Measurements from ENCODE around the gene SLC8B1. TPM values are rescaled to one million over a fixed set of nuclear protein-coding genes. Genes with fewer than 3 reads are reported as not detected.

Gene SLC8B1
- total RNA-seq, 1 donor from 2014 or later, result 42.2 TPM

- intact Hi-C loops (cut with DNase I), result loop anchor here (10.0 kb wide), 1 partner anchor 139 kb away; no protein-coding TSS in a partner anchor
These were observed 1.5 kb downstream of the SLC8B1 start for GRCh38 chr12:113333418-113333750.

GRCh38 chr12:113332688-113333417 is 2.1 kb downstream of the SLC8B1 start:
- no peak for TF ChIP-seq POLR2A (IDR thresholded peaks at IDR 0.05)
- no peak for TF ChIP-seq POLR2AphosphoS5 (IDR thresholded peaks at IDR 0.05; ENCODE audit: insufficient read depth in 1 of 2, low read depth in 1 of 2)
- TF ChIP-seq CTCF (IDR thresholded peaks at IDR 0.05), result no peak
- H3K9me3 ChIP-seq, result no peaks in the 10 kb centered on the region
- no peaks in the 10 kb centered on the region for H3K27me3 ChIP-seq
- no peak for DNase-seq (ENCODE audit: extremely low spot score in 2 of 2)
- H3K36me3 ChIP-seq, result peaks cover 0 to 17% of the 10 kb centered on the region in 2 donors
- intact Hi-C loops (cut with DNase I), result loop anchor here (10.0 kb wide), 1 partner anchor 138 kb away; no protein-coding TSS in a partner anchor
- H3K4me3 ChIP-seq, result peak overlapping the region; percentile 84
- peaks cover 33% of the 10 kb centered on the region for H3K4me1 ChIP-seq
- H3K27ac ChIP-seq, result no peak overlapping the region

More at GRCh38 chr12:113333418-113333750, 1.5 kb downstream of the SLC8B1 start:
- no peaks in the 10 kb centered on the region for H3K27me3 ChIP-seq
- TF ChIP-seq POLR2A (IDR thresholded peaks at IDR 0.05), result no peak
- TF ChIP-seq POLR2AphosphoS5 (IDR thresholded peaks at IDR 0.05; ENCODE audit: insufficient read depth in 1 of 2, low read depth in 1 of 2), result no peak
- no peak for TF ChIP-seq CTCF (IDR thresholded peaks at IDR 0.05)
- H3K4me3 ChIP-seq, result peak overlapping the region; percentile 84
- DNase-seq (ENCODE audit: extremely low spot score in 2 of 2), result no peak
- no peaks in the 10 kb centered on the region for H3K9me3 ChIP-seq
- H3K36me3 ChIP-seq, result peaks cover 0 to 17% of the 10 kb centered on the region in 2 donors
- no peak overlapping the region for H3K27ac ChIP-seq
- peaks cover 33% of the 10 kb centered on the region for H3K4me1 ChIP-seq

- intact Hi-C loops (cut with DNase I), result loop anchor here (10.0 kb wide), 1 partner anchor 136 kb away; no protein-coding TSS in a partner anchor
- H3K27ac ChIP-seq, result no peak overlapping the region
- no peak for TF ChIP-seq CTCF (IDR thresholded peaks at IDR 0.05)
- TF ChIP-seq POLR2A (IDR thresholded peaks at IDR 0.05), result no peak
- TF ChIP-seq POLR2AphosphoS5 (IDR thresholded peaks at IDR 0.05; ENCODE audit: insufficient read depth in 1 of 2, low read depth in 1 of 2), result no peak
- no peaks in the 10 kb centered on the region for H3K9me3 ChIP-seq
- no peak overlapping the region for H3K4me3 ChIP-seq
- H3K27me3 ChIP-seq, result no peaks in the 10 kb centered on the region
- no peak for DNase-seq (ENCODE audit: extremely low spot score in 2 of 2)
- H3K36me3 ChIP-seq, result peaks cover 0 to 17% of the 10 kb centered on the region in 2 donors
- peaks cover 47% of the 10 kb centered on the region for H3K4me1 ChIP-seq
These were observed 4.4 kb downstream of the SLC8B1 start for GRCh38 chr12:113330505-113330904.

- Histone ChIP-seq H3K27me3 (no peaks in the 10 kb centered on the region), H3K4me3 (no peak overlapping the region), H3K9me3 (no peaks in the 10 kb centered on the region), H3K36me3 (peaks cover 0 to 17% of the 10 kb centered on the region in 2 donors), H3K4me1 (peaks cover 47% of the 10 kb centered on the region), H3K27ac (peak overlapping the region; percentile 19)
- intact Hi-C loops (cut with DNase I), result loop anchor here (10.0 kb wide), 1 partner anchor 135 kb away; no protein-coding TSS in a partner anchor
- no peak for DNase-seq (ENCODE audit: extremely low spot score in 2 of 2)
- TF ChIP-seq POLR2AphosphoS5 (IDR thresholded peaks at IDR 0.05; ENCODE audit: insufficient read depth in 1 of 2, low read depth in 1 of 2) (no peak), CTCF (IDR thresholded peaks at IDR 0.05) (no peak), POLR2A (IDR thresholded peaks at IDR 0.05) (no peak)
These were observed 5.0 kb downstream of the SLC8B1 start for GRCh38 chr12:113329791-113330417.

All from vagina (tissue), 2 donors.